GM12892 (cell line): Measurements from ENCODE around the gene HCN4.

Experiments used
- POLR2A ChIP-seq: IDR thresholded peaks from 2 replicates; pipeline ENCODE4 v1.6.1; 2011; ENCODE audit warnings: low read depth, low read length, control low read depth
- POLR2AphosphoS5 ChIP-seq: IDR thresholded peaks from 2 replicates; pipeline ENCODE4 v1.6.1; 2011; ENCODE audit warnings: low read depth, low read length, control low read depth
- TAF1 ChIP-seq: IDR thresholded peaks from 2 replicates; pipeline ENCODE4 v1.6.1; 2011; ENCODE audit warnings: low read depth, mild to moderate bottlenecking, control low read depth, low read length, borderline replicate concordance

- no peak for TF ChIP-seq POLR2A
- TF ChIP-seq POLR2AphosphoS5, result no peak
- no peak for TF ChIP-seq TAF1
These were observed 50.1 kb downstream of the HCN4 start for GRCh38 chr15:73318463-73319351.
